Stimulated activated CD4-positive, alpha-beta T cell treated with anti-CD3 and anti-CD28 coated beads, TNF-alpha, amount 100 ng/mL, for 4 hours (primary cell): ENCODE results near the gene PSG6.
"Not testable (repeated sequence)": the region's sequence is repeated elsewhere in the genome, so short reads cannot be mapped to it uniquely, and the experiment has no call there.

Experiments
- DNase-seq, 3 experiments: peaks; one replicate each; pipeline ENCODE4 v3.0.0-alpha.2; 2020; ENCODE audit warnings: low read depth in 3 of 3

PSG6 gene

DNA sequence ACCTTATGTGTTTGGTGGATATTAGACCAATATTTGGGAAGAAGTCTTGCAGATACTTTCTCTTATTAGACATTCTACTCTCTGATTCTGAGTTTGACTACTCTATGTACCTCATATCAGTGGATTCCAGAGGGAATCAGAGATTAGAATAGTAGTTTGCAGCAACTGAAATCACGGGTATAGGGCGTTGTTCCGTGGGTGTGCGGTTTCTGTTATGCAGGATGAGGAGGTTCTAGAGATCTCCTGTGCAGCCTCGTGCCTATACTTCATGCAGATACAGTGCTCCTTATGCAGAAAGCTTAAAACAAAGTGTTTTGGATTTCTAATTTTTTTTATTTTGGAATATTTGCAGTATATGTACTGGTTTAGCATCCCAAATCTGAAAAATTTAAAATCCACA, 6.0 kb downstream of the PSG6 start:
- DNase-seq, result not testable (repeated sequence)

DNA sequence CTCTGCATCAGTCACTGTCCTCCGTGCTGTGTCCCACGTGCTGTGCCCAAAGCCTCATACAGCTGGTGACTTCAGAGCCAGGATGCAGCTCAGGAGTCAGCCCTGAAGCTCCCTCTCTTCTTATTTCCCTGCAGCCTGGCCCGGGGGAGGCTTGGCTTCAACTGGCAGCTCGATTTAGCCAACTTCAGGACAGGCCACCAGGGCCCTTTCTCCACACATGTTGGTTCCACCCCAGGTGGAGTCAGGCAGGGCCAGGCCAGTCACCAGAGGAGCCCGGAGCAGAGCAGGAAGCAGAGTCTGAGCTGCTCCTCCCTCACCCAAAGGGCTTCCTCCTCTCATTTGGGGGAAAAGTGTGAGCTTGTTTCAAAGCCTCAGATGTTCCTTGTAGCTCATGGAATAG, 11.5 kb downstream of the PSG6 start:
- not testable (repeated sequence) for DNase-seq

DNA sequence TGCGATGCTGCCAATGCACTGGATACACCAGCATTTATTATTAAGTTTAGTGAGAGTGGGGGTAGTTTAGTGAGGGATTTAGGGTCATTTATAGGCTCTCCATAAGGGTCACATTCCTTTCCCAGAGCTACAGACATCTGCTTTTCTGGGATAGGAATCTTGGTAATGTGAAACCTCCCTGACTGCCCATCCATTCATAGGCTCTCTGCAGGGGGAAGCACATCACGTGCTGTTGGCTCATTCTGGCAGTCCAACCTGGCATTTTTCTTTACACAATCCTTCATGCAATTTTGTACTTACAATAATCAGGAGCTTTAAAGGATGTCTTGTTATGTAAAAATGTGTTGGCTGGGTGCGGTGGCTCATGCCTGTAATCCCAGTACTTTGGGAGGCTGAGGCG, 17.1 kb downstream of the PSG6 start:
- not testable (repeated sequence) for DNase-seq

DNA sequence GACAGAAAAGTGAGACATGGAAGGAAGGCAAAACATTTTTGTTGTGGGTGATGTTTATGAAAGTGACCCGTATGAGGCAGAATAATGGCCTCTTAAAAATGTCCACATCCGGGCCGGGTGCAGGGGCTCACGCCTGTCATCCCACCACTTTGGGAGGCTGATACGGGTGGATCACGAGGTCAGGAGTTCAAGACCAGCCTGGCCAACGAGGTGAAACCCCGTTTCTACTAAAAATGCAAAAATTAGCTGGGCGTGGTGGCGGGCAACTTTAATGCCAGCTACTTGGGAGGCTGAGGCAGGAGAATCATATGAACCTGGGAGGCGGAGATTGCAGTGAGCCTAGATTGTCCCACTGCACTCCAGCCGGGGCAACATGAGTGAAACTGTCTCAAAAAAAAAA, 18.0 kb downstream of the PSG6 start:
- DNase-seq, result not testable (repeated sequence)

DNA sequence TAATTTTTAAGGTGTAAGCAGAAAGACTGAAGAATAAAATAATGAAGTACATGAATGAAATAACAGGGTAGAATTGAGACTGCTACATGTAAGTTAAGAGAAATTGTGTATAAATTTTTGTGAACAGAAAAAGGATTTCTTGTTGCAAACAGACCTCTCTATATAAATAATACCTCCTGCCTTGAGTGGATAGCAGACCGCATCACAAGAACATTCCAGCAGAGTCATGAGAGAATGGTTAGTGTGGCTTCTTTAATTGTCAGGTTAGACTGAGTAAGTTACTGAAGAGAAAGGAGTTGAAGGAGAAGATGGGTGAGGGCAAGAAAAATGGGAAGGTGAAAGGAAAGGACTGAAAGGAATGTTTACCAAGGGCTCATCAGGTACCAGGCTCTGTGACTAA, 18.6 kb downstream of the PSG6 start:
- DNase-seq, result not testable (repeated sequence)

DNA sequence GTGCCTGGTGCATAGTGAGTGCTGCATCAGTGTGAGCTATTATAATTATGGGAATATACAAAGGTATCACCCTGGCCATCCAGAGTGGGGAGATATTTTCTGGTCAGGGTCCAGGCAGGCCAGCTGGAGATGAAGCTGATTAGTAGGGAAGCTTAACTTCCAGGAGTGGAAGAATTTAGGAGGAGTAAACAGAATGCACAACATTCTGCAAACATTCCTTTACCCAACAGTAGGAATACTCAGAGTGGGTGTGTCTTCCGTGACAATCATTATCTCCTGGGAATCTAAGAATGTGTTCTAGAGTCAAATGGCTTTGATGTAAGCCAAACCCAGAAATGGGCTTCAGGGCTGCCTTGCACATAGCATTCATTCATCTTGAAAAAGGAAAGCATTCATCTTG, 19.0 kb downstream of the PSG6 start:
- not testable (repeated sequence) for DNase-seq

DNA sequence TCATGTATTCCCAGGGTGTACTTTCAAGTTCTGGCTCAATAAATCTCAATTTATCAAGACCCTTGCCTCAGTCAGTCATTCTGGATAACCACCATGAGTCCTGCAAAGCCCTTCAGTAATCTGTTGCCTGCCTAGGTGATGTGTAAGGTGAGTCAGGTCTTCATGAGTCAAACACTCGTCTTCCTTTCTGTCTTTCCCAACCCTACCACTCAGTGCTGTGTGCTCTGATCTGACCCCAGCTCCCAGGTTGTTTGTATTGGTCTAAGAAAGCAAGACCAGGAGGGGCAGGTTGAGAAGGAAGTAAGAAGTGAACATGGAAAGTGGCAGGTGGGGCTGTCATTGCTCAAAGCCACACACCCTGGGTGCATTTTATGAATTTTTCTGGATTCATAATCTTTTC, 20.0 kb downstream of the PSG6 start:
- not testable (repeated sequence) for DNase-seq

DNA sequence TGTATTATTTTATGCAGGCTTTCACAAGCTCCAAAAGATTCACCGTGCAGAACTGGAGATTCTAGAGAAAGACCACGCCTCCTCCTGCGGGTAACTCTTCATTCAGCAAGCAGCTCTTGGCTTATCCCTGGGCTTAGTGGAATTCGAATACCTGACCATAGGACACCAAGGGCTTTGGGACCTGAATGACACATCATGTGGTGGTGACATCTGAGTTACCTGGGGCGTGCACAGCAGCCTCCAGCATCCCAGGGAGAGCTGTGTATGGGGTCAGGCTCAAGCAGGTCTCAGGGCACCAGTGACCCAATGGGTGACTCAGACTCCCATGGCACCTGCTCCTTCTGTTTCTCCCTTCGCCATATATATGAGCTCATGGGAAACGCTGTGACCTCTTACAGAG, 27.2 kb downstream of the PSG6 start:
- not testable (repeated sequence) for DNase-seq

DNA sequence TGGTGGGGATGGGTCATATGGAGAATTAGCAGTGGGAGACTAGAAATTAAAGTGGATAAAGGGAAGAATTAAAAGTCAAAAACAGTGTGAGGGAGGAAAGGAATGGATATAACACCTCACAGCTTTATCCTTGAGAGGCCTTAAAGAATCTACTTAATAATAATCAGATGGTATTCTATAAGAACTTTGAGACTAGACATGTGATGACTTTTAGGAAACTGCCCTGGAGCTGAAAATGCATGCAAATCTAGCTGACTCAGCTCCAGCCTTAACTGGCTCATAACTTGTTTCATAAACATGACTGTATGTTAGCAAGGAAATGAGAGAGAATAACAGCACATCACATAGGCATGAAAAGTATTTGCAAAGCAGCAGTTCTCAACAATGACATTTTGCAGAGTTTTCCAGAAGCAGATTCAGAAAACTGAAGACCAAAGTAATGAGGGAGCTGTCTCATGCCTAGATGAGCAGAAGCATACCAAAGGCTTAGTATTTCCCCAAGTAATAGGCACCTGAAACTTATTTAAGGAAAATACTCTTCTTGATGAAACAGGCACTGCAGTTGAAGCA, 29.7 kb downstream of the PSG6 start:
- DNase-seq, result not testable (repeated sequence)

DNA sequence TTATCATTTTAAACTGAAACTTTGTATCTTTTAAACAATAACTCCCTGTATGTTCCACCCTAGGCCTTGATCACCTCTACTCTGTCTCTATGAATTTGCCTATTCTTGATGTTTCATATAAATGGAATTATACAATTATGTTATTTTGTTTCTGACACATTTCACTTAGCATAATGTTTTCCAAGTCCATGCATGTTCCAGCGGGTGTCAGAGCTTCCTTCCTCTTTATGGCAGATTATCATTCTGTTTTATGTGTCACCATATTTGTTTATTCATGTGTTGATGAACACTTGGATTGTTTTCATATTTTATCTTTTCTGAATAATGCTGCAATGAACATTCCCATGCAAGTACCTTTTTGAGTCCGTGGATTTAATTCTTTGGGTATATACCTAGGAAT, 35.0 kb downstream of the PSG6 start:
- not testable (repeated sequence) for DNase-seq

DNA sequence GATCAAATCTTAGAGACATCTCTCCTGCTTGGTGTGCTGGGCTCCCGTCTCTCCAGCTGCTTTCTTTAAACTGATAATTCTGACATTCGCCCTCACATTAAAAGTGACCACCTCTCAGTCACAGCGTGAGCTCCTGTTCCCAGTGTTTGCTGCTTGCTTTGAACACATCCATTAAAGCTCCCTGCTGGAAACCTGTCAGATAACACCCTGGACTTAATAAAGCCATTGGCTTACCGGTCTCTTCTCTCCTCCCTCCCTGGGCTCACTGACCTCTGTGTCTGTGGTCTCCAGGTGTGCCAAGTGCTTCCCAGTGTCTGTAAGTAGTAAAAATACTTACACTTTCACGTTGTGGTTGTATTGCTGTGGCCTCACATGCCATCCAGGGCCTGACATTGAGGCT, 35.7 kb downstream of the PSG6 start:
- DNase-seq, result not testable (repeated sequence)

DNA sequence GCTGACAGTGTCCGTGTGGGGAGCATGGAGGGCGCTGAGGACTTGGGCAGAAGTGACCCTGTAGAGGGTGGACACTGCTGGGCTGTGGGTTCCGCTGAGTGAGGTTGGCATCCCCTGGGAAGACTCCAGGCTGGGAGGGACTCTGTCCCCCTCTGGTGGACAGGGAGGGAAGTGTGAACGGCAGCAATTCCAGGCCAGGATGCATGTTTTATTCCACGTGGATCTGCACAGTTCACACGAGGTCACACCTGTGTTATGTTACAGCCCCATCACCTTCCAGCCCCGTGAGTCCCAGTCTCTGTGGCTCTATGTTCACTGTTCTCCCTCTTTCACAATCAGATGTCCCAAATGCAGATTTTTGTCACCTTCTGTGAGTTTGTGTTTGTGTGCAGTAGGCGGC, 36.4 kb downstream of the PSG6 start:
- DNase-seq, result not testable (repeated sequence)

DNA sequence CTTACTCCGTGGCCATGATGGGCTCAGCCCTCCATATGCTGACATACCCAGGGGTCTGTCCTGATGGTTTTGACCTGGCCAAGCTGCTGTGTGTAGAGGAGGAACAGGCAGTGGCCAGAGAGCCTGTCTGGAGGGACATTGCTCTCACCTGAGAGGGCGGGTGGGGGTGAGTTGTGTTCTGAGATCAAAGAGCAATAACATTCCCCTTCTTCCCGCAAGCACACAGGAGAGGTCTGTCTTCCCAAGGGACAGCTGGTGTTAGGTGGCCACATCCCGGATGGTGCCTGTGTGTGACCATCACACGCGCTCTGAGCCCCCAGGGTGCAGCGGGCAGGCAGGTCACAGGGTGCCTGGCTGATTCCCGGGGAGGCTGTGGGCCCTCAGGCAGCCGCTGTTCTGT, 37.1 kb downstream of the PSG6 start:
- not testable (repeated sequence) for DNase-seq

DNA sequence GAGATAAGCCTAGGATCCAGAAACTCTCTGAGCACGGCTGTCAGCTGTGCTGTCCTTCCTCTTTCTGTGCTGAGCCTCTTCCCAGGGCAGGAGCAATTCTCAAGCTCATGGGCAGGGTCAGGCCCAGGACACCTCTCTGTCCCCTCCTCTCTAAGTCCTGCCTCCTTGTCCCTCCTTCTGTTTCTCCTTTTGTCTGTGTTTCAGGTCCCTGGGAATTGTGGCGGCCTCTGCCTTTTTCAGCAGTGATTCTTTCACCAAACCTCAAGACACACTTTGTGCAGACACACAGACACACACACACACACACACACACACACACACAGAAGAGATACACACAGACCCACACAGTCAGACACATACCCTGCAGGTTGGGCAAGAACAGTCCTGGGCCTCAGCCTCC, 38.1 kb downstream of the PSG6 start, which contains the start of gene PSG1:
TSS of gene PSG1 (minus strand) at position 101 of the 400 bp plus-strand sequence. CDS start 132 bp downstream, outside the sequence.
- no peak for DNase-seq

DNA sequence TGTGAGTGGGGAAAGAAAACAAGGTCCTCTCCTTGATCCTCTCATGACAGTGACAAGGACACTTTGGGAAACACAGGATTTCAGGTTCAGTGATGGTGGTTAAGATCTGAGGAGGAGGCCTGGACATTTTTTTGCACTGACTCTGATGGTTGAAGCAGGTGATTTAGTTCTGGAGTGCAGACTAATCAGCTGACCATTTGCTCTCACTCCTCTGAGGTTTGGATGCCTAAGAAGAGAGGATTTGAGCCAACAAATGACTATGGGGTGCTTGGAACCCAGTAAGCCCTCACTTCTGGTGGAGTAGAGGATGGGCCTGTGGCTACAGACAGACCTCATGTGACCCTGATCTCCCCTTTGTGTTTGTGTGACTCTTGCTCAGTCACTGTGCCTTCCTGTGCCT, 41.1 kb downstream of the PSG6 start:
- not testable (repeated sequence) for DNase-seq

DNA sequence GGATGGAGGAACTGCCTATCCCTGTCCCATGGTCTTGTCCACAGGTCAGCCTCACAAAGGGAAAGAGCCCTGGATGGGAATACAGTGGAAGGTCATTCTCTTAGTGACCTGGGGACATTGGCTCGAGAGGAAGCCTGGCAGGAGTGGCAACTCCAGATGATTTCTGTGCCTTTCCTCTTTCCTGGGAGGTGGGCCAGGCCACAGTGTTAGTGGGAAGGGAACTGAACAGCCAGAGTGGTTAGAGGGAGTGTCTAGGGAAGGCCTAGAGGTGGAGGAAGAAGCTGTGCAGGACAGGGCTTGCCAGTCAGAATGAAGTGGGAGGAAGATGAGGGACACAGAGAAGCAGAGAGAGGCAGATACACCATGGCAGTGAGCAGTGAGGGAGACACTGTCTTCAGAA, 41.8 kb downstream of the PSG6 start:
- DNase-seq, result not testable (repeated sequence)

DNA sequence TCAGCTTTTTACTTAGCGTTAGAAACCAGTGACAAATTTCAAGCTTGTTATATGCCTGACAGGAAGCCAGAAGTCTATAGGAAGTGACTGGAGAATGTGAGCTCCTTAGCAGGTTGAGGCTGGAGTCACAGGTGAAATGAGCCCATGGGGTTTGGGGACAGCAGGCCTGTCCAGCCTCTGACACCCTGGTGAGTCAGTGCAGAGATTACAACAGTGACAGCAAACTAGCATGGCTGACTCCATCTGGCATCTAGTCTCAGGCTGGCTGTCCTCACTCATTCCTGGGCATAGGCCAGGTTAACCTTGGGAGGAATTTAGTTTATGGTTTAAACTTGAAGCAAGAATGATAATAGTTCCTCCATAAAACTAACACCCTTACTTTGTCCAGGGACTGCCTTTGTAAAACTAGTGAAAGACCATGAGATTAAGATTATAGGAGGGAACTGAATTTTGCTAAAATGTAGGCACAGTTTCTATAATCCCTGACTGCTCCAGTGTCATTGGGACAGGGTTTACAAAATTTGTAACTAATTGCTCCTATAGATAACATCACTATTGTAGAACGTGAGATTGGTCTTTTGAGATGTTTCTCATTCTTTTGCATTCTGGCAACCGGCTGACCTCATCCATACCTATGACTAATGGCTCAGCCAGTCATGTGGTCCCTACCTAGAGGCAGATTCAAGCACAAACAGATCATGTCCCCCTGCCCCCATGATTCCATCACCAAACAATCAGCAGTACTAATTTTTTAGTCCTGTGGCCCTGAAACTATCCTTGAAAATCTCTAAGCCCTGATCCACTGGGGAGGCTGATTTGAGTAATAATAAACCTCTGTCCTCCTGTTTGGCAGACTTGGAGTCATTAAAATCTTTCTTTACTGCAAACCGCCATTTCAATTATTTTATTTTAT, 42.5 kb downstream of the PSG6 start:
- DNase-seq, result not testable (repeated sequence)

DNA sequence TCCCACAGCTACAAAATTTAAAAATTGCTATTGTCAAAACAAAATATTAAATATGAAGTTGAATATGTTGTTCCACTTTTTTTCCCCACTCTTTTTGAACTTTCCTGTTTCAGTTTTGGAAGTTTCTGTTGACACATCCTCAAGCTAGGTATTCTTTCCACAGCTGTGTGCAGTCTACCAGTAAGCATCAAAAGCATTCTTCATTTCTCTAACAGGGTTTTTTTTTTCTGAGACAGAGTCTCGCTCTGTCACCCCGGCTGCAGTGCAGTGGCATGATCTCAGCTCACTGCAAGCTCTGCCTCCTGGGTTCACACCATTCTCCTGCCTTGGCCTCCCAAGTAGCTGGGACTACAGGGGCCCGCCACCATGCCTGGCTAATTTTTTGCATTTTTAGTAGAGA, 43.6 kb downstream of the PSG6 start:
- not testable (repeated sequence) for DNase-seq

DNA sequence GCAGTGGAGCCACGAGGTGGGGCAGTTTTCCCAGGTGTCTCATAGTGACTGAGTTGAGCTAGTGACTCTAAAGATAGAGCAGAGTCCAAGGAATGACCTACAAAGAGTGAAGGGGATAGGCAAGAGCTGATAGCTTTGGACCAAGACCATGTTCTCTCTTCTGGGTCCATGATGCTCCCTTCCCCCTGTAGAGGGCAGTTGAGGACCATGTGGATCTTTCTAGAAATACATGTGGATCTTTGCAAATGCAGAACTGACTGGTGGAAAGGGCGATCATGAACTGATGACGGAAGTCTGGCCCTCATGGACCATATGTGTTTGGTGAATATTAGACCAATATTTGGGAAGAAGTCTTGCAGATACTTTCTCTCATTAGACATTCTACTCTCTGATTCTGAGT, 45.1 kb downstream of the PSG6 start:
- no peak for DNase-seq

DNA sequence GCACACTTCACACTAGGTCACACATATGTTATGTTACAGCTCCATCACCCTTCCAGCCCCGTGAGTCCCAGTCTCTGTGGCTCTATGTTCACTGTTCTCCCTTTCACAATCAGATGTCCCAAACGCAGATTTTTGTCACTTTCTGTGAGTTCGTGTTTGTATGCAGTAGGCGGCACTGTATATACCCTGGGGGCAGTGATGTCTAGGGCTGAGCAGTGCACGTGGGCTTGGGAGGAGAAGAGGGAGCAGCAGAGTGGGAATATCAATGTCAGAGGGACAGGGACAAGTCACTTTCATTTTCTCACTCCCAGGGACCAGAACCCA, 60.2 kb downstream of the PSG6 start:
- no peak for DNase-seq

DNA sequence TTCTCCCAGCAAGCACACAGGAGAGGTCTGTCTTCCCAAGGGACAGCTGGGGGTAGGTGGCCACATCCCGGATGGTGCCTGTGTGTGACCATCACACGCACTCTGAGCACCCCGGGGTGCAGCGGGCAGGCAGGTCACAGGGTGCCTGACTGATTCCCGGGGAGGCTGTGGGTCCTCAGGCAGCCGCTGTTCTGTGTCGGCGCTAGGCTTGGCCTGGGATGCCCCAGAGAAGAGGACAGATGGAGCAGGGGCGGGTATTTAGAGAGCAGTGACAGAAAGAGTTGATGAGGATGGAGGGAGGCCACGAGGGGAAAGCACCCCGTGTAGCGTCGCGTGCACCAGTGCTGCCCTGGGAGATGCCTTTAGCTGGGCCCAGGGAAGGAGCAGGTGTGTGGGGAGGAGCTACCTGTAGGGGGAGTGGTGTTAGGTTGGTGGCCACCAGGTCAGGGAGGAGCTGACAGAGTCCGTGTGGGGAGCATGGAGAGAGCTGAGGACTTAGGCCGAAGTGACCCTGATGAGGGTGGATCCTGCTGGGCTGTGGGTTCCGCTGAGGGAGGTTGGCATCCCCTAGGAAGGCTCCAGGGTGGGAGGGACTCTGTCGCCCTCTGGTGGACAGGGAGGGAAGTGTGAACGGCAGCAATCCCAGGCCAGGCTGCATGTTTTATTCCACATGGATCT, 60.7 kb downstream of the PSG6 start:
- DNase-seq, result not testable (repeated sequence)

DNA sequence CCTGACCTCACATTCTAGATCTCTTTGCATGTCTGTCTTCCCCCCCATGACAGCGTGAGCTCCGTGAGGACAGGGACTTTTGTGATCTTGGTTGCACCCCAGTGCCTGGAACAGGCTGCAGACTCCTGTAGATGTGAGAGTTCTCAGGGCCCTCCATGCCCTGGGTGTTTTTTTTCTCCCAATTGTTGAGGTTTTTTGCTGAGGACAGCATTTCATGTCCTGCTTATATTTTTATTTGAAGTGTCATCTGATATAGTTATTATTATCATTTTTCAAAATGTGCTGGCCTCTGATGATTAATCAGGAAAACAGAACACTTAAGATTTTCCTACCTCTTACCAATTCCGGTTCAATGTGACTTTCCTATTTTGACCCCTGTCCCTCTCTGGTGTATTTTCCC, 62.9 kb downstream of the PSG6 start:
- not testable (repeated sequence) for DNase-seq

DNA sequence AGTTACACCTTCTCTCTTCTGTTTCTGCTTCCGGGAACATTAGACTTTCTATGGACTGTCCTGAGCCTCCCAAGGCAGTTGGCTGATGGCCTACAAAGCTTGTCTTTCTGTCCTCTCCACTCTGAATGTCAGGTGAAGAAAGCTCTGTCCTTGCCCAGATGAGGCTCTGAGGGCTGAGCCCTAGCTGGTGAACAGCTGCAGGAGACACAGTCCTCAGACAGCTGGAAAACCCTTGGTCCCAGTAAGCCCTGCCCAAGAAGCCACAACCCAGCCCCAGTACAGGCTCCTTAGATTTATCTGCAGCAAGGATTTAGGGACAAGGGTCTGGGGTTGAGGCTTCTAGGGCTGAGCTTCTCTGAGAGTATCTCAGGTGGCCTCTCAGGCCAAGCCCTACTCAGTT, 64.5 kb downstream of the PSG6 start:
- DNase-seq, result not testable (repeated sequence)
